ENCODE results near the gene CFAP57. TPM values are rescaled to one million over a fixed set of nuclear protein-coding genes. Genes with fewer than 3 reads are reported as not detected.
"Not testable (repeated sequence)": the region's sequence is repeated elsewhere in the genome, so short reads cannot be mapped to it uniquely, and the experiment has no call there.

Gene CFAP57
- total RNA-seq, 2 experiments from 2014 or later, result not detected

DNA sequence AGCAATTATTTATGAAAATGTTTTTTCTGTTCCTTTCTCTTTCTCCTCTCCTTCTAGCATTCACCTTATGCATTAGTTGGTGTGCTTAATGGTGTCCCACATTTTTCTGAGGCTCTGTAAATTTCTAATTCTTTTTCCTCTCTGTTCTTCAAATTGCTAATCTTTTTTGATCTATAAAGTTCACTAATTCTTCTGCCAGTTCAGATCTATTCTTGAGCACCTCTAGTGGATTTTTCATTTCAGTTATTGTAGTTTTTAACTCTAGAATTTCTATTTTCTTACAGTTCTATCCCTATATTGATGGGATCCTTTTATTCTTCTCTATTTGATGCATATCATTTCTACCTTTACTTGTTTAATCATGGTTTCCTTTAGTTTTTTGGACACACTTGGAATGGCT, 22.4 kb downstream of the CFAP57 start:
- Mint-ChIP-seq H3K4me3 (no peak overlapping the region), H3K27me3 (peaks cover 18% of the 10 kb centered on the region), H3K9me3 (peaks cover 16% of the 10 kb centered on the region), H3K36me3 (peaks cover 2% of the 10 kb centered on the region), H3K4me1 (no peaks in the 10 kb centered on the region), H3K27ac (no peak overlapping the region)
- no peak for ATAC-seq (ENCODE audit: low read depth)
- no peak for DNase-seq
- POLR2A ChIA-PET, result no interaction called here

DNA sequence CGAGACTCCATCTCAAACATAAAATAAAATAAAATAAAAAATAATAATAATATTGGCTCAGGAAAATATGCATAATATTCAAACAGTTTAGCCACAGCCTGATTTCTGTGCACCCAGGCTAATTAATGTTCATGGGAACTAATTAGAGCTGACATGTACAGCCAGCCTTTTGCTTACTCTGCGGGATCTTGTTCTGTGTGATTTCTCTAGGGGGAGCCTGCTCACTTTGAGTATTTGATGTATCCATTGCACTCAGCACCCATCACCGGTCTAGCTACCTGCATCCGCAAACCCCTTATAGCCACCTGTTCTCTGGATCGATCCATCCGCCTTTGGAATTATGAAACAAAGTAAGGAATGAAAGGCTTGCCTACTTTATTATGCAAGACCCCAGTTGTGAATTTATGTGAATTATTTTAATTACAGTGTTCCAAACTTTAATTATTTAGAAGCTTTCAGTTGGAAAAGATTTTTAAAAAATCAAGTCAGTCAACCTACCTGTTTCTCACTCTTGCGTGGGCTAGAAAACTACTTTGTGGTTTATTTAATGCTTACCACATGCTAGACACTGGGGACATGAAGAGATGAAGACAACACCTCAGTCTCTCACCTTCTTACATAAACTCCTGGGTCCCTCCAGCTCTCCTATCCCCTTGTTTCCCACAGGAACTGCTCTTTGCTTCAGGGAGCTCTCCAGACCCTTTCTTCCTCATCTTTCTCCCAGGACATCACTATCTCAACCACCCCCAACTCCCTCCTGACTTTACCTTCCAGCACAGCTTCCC, 25.4 kb downstream of the CFAP57 start:
- POLR2A ChIA-PET, result no interaction called here
- DNase-seq (no peak), ATAC-seq (ENCODE audit: low read depth) (no peak)
- H3K27ac Mint-ChIP-seq, result no peak overlapping the region
- H3K4me3 Mint-ChIP-seq, result no peak overlapping the region
- no peaks in the 10 kb centered on the region for H3K36me3 Mint-ChIP-seq
- H3K27me3 Mint-ChIP-seq, result peaks cover 13% of the 10 kb centered on the region
- H3K4me1 Mint-ChIP-seq, result no peaks in the 10 kb centered on the region
- peaks cover 3% of the 10 kb centered on the region for H3K9me3 Mint-ChIP-seq

DNA sequence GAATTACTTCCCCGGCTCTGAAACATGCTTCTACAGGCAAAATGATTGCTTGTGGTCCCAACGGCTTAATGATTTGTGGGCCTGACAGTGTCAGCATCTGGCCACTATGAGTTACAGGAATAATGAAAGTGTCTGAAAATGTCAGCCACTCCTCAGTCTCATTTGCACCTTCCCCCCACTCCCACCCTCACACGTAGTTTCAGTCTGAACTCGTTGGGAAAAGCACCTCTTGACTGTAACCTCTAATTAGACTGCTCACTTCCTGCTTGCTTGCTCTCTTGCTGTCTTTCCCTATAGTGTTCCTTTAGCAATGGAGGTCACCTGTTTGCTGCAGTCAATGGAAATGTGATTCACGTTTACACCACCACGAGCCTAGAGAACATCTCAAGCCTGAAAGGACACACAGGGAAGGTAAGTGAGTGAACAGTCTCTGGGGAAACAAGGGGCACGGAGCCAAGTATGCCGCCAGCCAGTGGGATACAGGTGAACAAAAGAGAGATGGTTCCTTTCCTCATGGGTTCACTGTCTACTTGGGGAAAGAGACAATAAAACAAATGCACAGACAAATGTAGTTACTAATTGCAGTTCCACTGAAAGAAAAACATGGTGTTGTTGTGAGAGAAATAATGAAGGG, 27.1 kb downstream of the CFAP57 start:
- no peaks in the 10 kb centered on the region for H3K4me1 Mint-ChIP-seq
- ATAC-seq (ENCODE audit: low read depth), result no peak
- POLR2A ChIA-PET, result no interaction called here
- no peak overlapping the region for H3K4me3 Mint-ChIP-seq
- H3K27me3 Mint-ChIP-seq, result peaks cover 10% of the 10 kb centered on the region
- H3K27ac Mint-ChIP-seq, result no peak overlapping the region
- no peak for DNase-seq
- peaks cover 2% of the 10 kb centered on the region for H3K9me3 Mint-ChIP-seq
- H3K36me3 Mint-ChIP-seq, result no peaks in the 10 kb centered on the region

DNA sequence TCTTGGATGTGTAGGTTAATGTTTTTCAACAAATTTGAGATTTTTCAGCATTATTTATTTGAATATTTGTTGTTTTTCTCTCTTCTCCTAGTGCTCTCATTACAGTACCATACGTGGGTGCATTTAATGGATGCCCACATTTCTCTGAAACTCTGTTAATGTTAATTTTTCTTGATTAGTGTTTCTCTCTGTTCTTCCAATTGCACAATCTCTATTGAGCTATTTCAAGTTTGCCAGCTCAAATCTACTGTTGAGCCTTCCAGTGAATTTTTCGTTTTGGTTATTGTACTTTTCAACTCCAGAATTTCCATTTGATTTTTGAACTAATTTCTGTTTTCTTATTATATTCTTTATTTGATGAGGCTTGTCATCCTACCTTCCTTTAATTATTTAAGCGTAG, 31.7 kb downstream of the CFAP57 start:
- H3K9me3 Mint-ChIP-seq, result no peaks in the 10 kb centered on the region
- DNase-seq, result no peak
- no peak overlapping the region for H3K4me3 Mint-ChIP-seq
- H3K36me3 Mint-ChIP-seq, result no peaks in the 10 kb centered on the region
- ATAC-seq (ENCODE audit: low read depth), result no peak
- H3K27ac Mint-ChIP-seq, result no peak overlapping the region
- peaks cover 2% of the 10 kb centered on the region for H3K27me3 Mint-ChIP-seq
- no peaks in the 10 kb centered on the region for H3K4me1 Mint-ChIP-seq
- POLR2A ChIA-PET, result no interaction called here

DNA sequence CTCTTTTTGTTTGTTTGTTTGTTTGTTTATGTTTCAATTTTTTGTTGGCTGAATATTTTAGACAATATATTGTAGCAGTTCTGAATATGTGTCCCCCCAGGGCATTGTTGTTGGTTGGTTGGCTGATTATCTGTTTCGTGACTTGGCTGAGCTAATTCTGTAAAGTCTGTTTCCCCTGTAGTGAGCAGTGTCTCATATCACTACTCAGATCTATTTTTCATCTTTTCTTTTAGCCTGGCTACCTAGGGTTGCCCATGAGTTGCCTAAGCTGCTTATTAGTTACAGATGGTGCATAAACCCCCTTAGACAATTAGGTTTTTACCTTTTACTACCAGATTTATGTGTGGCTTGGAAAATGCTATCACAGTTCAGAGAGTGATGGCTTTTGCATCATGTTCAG, 32.3 kb downstream of the CFAP57 start:
- Mint-ChIP-seq H3K27me3 (peaks cover 2% of the 10 kb centered on the region), H3K27ac (no peak overlapping the region), H3K4me1 (no peaks in the 10 kb centered on the region), H3K9me3 (no peaks in the 10 kb centered on the region), H3K36me3 (no peaks in the 10 kb centered on the region), H3K4me3 (no peak overlapping the region)
- ATAC-seq (ENCODE audit: low read depth) (no peak), DNase-seq (no peak)
- POLR2A ChIA-PET, result no interaction called here

DNA sequence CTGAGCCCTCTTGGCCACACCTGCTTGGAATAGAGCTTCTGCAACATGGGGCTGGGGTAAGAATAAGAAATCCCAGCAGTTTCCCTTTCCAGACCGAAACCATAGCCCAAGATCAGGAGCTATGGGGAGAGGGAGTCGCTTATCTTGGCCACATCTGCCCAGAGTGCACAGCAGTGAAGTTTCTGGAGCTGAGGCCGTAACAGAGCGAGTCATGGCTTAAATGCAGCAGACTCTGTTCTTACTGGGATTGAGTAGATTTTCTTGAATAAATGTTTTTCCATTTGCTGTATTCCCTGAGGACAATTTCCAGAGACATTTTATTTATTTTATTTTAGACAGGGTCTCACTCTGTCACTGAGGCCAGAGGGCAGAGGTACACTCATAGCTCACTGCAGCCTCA, 33.5 kb downstream of the CFAP57 start:
- DNase-seq (no peak), ATAC-seq (ENCODE audit: low read depth) (no peak)
- POLR2A ChIA-PET, result no interaction called here
- no peaks in the 10 kb centered on the region for H3K36me3 Mint-ChIP-seq
- H3K9me3 Mint-ChIP-seq, result no peaks in the 10 kb centered on the region
- peaks cover 2% of the 10 kb centered on the region for H3K27me3 Mint-ChIP-seq
- H3K4me1 Mint-ChIP-seq, result no peaks in the 10 kb centered on the region
- H3K4me3 Mint-ChIP-seq, result no peak overlapping the region
- no peak overlapping the region for H3K27ac Mint-ChIP-seq

DNA sequence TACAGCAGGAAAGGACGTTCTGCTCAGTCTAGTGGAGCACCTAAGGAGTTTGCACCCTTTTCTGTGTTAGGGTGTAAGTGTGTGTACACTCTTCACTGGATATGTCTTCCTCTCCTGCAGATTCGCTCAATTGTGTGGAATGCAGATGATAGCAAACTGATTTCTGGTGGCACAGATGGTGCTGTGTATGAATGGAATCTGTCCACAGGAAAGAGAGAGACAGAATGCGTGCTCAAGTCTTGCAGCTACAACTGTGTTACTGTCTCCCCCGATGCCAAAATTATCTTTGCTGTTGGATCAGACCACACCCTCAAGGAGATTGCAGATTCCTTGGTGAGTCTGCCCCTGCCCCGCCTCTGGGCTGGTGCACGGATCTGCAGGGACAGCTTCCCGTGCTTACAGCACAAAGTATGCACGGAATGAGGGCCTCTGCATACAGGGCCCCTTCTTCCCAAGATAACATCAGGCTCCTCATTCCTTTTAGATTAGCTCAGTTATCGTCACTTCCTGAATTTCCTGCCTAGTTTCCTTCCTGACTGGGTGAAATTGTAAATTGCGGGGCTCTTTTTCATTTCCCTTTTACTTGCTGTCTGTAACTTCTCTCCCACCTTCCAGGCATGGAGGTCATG, 34.6 kb downstream of the CFAP57 start:
- no peaks in the 10 kb centered on the region for H3K9me3 Mint-ChIP-seq
- no peak for DNase-seq
- POLR2A ChIA-PET, result no interaction called here
- no peak overlapping the region for H3K27ac Mint-ChIP-seq
- H3K4me3 Mint-ChIP-seq, result no peak overlapping the region
- no peaks in the 10 kb centered on the region for H3K36me3 Mint-ChIP-seq
- no peaks in the 10 kb centered on the region for H3K4me1 Mint-ChIP-seq
- ATAC-seq (ENCODE audit: low read depth), result no peak
- peaks cover 2% of the 10 kb centered on the region for H3K27me3 Mint-ChIP-seq

DNA sequence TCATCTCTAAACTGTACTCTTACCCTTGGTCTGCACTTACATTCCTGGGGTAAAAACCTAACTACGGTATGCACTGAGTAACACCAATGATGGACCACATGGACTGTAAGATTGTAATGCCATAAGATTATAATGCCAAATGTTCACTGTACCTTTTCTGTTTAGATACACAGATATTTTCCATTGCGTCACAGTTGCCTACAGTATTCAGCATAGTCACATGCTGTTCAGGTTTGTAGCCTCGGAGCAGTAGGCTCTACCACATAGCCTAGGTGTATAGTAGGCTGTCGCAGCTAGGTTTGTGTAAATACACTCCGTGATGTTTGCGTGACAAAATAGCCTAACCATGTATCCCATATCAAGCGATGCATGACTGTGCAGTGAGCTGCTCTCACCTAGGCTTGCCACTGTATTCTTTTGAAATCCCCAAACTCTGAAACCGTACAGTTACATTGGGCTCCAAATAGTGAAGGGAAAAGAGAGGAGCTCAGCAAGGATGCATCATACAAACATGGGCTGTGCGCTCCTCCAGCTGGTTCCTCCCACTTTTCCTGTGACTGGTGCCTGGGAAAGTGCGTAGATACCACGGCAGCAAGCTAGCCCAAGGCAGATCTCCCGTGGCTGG, 35.2 kb downstream of the CFAP57 start:
- POLR2A ChIA-PET, result no interaction called here
- Mint-ChIP-seq H3K4me3 (no peak overlapping the region), H3K36me3 (no peaks in the 10 kb centered on the region), H3K9me3 (no peaks in the 10 kb centered on the region), H3K4me1 (no peaks in the 10 kb centered on the region), H3K27me3 (peaks cover 2% of the 10 kb centered on the region), H3K27ac (no peak overlapping the region)
- DNase-seq (no peak), ATAC-seq (ENCODE audit: low read depth) (no peak)

DNA sequence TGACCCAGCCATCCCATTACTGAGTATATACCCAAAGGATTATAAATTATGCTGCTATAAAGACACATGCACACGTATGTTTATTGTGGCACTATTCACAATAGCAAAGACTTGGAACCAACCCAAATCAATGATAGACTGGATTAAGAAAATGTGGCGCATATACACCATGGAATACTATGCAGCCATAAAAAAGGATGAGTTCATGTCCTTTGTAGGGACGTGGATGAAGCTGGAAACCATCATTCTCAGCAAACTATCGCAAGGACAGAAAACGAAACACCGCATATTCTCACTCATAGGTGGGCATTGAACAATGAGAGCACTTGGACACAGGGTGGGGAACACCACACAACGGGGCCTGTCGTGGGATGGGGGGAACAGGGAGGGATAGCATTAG, 36.1 kb downstream of the CFAP57 start:
- H3K4me1 Mint-ChIP-seq; H3K27me3 Mint-ChIP-seq; H3K9me3 Mint-ChIP-seq; ATAC-seq (ENCODE audit: low read depth); H3K4me3 Mint-ChIP-seq; H3K36me3 Mint-ChIP-seq; DNase-seq; H3K27ac Mint-ChIP-seq; POLR2A ChIA-PET: not testable (repeated sequence)

DNA sequence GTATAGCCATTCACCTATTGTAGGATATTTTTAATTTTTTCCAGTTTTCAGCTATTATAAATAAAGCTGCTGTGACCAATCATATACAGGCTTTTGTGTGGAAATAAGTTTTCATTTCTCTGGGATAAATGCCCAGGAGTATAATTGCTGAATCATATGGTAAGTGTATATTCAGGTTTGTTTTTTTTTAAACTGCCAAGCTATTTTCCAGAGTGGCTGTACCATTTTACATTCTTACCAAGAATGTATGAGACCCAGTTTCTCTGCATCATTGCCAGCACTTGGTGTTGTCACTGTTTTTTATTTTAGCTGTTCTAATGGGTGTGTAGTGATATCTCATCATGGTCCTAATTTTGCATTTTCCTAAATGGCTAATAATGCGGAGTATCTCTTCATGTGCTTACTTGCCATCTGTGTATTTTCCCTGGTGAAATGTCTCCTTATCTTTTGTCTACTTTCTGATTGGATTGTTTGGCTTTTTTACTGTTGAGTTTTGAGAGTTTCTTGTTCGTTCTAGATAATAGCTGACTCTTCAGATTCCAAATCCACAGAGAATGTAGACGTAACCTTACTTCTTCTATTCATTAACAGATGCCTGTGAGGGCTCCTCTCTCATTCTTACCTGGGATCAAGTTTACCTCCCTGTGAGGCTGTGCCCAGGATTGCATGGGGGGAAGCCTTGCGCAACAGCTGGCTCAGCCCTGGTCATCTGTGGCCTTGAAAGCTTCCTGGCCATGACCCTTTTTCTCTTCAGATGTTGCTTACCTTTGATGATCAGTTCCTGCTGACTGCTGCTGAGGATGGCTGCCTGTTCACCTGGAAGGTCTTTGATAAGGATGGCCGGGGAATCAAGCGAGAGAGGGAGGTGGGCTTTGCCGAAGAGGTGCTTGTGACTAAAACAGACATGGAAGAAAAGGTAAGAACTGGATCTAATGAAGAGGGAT, 42.6 kb downstream of the CFAP57 start:
- Mint-ChIP-seq H3K4me3 (no peak overlapping the region), H3K4me1 (no peaks in the 10 kb centered on the region), H3K27me3 (peaks cover 6% of the 10 kb centered on the region), H3K36me3 (no peaks in the 10 kb centered on the region), H3K9me3 (no peaks in the 10 kb centered on the region), H3K27ac (no peak overlapping the region)
- POLR2A ChIA-PET, result interaction anchor here (0.6 kb wide), 2 partner anchors 39 to 89 kb away, joined by 3 to 5 read pairs; no protein-coding TSS in a partner anchor
- ATAC-seq (ENCODE audit: low read depth) (no peak), DNase-seq (no peak)

DNA sequence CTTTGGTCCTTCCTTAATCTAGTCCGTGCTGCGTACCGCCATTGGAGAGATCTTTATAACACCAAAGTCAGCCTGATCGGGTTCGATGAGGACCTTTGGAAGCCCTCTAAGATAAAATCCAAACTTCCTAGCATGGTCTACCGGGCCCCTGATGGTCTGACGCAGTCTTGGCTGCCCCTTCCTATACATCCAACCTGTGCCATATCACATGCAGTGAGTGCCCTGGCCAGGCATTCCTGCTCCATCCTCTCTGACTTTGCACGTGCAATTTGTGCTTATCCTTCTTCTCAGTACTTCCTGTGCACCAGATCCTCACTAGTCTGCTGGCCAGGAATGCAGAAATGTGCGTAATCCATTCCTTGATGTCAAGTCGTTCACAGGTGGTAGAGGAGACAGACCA, 45.6 kb downstream of the CFAP57 start:
- DNase-seq, result no peak
- Mint-ChIP-seq H3K27me3 (peaks cover 6% of the 10 kb centered on the region), H3K36me3 (no peaks in the 10 kb centered on the region), H3K4me3 (no peak overlapping the region), H3K27ac (no peak overlapping the region), H3K4me1 (peaks cover 5% of the 10 kb centered on the region), H3K9me3 (no peaks in the 10 kb centered on the region)
- POLR2A ChIA-PET, result no interaction called here
- no peak for ATAC-seq (ENCODE audit: low read depth)

DNA sequence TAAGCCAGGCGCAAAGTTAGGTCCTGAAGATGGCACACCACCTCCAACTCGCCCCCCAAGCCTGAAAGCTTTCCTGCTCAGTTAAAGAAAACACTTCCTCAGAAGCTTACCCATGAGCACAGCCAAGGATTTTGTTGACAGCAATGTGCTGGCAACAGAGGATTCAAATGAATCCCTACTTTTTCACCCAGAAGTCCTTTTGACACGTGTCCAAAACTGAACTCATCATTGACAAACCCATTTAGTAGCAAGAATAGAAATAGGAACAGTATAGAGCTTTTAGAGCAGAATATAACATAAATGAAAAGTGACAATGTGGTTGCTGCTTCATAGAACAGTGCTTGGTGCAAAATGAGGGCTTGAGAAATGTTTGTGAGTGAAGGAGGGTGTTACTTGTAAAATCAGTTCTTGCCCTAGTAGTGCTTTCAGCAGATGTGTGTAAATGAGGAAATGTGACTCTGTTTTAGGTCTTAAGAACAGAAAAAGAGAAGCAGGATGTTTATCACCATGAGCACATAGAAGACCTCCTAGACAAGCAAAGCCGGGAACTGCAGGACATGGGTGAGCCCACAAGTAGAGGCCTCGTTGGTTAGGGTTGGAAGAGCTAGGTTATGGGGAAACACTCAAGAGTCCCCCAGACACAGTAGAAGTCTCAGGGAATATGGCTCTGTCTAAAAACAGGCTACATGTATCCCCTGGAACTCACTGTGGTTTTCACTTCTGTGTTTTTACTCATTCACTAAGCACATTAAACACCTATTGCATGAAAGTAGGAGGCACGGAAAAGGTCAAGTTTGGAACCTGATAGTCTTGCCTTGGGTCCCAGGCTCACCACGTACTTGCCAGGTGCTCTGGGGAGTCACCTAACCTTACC, 49.0 kb downstream of the CFAP57 start:
- peaks cover 5% of the 10 kb centered on the region for H3K4me1 Mint-ChIP-seq
- H3K9me3 Mint-ChIP-seq, result no peaks in the 10 kb centered on the region
- H3K36me3 Mint-ChIP-seq, result no peaks in the 10 kb centered on the region
- H3K27me3 Mint-ChIP-seq, result peaks cover 4% of the 10 kb centered on the region
- ATAC-seq (ENCODE audit: low read depth) (no peak), DNase-seq (no peak)
- H3K4me3 Mint-ChIP-seq, result no peak overlapping the region
- POLR2A ChIA-PET, result no interaction called here
- no peak overlapping the region for H3K27ac Mint-ChIP-seq

Data from activated naive CD8-positive, alpha-beta T cell treated with anti-CD3 and anti-CD28 coated beads, Interleukin-2, amount 10 ng/mL, durations not matched to agents 7 days and 5 days (primary cell).